GM08714 (cell line): Measurements from ENCODE around the gene QKI.
"Not testable (repeated sequence)": the region's sequence is repeated elsewhere in the genome, so short reads cannot be mapped to it uniquely, and the experiment has no call there.

Experiments used
- H3K4me3 ChIP-seq: fragments of 200-500 bp; sonication (Bioruptor generic); 2 replicates; pipeline ENCODE4 v1.5.1; 2014; ENCODE audit warnings: mild to moderate bottlenecking, low read length, inconsistent platforms
- ZNF274 ChIP-seq: IDR thresholded peaks from 2 replicates; pipeline ENCODE4 v1.6.1; 2012; ENCODE audit warnings: mild to moderate bottlenecking, low read depth, low read length

The QKI gene

DNA sequence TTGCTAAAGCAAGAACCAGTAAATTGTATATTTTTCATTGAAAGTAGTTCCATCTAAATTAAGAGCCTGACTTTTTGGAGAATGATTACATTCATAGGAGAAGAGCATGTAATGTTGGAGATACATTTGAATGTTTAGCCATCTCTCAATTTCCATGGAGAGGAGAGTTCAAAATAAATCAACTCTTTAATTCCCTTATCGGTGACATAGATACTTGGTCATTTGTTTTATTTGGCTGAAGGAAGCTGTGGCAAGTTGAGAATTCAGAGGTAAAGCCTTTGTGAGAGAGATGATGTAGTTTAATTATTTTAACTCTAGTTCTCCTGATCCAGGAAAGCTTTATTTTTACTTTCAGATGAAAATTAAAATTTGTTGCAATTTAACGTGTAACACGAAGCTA, 22.3 kb downstream of the QKI start:
- H3K4me3 ChIP-seq: no peak overlapping the region
- TF ChIP-seq ZNF274: no peak

DNA sequence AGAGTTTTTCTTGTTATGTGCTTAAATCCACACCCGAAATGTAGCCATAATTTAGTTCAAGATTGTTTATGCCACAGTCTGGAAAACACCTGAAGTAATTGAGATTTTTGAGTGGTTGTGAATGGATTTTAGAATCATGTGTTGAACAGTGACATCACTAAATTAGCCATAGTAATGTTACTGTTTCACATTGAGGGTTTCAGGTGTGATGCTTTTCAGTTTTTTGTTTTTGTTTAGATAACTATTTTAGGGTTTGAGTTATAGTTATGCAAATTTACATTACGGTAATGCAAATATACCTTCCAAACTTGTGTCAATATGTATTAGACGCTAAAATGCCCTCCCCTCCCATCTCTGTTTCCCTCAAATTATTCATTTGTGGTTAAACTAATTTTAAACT, 22.9 kb downstream of the QKI start:
- TF ChIP-seq ZNF274: no peak
- no peak overlapping the region for H3K4me3 ChIP-seq

DNA sequence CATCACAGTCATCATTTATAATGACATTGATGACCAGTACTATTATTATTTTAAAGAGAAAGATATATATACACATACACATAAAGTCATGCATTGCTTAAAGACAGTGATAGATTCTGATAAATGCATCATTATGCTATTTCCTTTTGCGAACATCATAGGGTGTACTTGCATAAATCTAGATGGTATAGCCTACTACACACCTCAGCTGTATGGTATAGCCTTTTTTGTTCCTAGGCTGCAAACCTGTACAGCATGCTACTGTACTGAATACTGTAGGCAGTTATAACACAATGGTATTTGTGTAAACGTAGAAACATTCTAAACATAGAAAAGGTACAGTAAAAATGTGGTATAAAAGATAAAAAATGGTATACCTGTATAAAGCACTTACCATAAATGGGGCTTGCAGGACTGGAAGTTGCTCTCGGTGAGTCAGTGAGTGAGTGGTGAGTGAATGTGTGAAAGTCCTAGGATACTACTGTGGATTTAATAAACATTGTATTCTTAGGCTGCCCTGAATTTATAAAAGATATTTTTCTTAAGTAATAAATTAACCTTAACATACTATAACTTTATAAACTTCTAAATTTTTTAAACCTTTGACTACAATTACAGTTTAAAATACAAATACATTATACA, 23.9 kb downstream of the QKI start:
- TF ChIP-seq ZNF274: no peak
- H3K4me3 ChIP-seq: no peak overlapping the region

DNA sequence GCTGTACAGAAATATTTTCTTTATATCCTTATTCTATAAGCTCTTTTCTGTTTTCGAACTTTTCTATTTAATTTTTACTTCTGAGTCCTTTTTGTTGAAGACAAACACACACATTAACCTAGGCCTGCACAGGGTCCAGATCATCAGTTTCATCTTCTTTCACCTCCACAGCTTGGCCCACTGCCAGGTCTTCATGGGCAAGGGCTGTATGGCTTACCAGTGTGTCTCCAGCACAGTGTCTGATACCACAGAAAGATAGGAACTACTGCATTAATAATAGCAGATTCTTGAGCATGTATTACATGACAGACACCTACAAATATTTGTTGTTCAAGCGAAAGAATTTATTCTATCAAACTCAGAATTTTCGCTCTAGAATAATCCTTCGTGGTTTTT, 24.4 kb downstream of the QKI start:
- TF ChIP-seq ZNF274: no peak
- no peak overlapping the region for H3K4me3 ChIP-seq

DNA sequence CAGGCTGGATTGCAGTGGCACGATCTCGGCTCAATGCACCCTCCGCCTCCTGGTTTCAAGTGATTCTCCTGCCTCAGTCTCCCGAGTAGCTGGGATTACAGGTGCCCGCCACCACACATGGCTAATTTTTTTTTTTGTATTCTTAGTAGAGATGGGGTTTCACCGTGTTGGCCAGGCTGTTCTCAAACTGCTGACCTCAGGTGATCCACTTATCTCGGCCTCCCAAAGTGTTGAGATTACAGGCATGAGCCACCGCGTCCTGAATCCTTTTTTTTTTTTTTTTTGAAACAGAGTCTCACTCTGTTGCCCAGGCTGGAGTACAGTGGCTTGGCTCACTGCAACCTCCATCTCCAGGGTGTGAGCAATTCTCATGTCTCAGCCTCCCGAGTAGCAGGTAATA, 24.9 kb downstream of the QKI start:
- not testable (repeated sequence) for H3K4me3 ChIP-seq

DNA sequence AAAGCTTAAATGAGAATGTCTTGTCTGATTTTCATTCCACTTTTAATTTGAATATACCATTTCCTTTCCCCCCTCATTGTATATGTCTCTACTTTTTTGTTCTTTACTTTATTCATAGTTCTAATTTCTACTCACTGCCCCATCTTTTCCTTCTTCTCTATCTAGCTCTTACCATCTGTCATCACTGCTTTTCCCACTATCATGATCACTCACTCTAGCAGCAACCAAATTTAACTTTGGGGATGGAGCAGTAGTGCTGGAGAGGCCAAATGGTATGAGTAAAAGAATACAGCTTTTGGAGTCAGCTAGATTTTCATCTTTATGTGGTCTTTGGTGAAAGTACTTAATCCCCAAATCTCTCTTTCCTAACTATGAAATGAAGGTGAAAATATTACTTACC, 25.5 kb downstream of the QKI start:
- H3K4me3 ChIP-seq: no peak overlapping the region
- TF ChIP-seq ZNF274: no peak

DNA sequence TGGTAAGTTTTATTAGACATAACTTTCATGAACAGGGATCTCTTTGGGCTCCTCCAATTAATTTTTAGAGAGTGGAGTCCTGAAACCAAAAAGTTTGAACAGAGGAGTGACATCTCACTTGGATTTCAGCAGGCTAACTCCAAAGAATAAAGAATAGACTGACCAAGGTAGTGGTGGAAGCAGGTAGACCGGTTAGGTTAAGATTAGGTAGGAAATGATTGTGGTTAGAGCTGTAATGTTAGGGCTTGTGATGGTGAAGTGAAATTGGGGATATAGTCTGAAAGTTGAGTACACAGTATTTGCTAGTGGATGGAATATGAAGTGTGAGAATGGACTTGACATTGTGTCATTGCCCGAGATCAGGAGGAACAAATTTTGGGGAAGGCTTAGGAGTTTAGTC, 27.8 kb downstream of the QKI start:
- TF ChIP-seq ZNF274: no peak
- H3K4me3 ChIP-seq: no peak overlapping the region

DNA sequence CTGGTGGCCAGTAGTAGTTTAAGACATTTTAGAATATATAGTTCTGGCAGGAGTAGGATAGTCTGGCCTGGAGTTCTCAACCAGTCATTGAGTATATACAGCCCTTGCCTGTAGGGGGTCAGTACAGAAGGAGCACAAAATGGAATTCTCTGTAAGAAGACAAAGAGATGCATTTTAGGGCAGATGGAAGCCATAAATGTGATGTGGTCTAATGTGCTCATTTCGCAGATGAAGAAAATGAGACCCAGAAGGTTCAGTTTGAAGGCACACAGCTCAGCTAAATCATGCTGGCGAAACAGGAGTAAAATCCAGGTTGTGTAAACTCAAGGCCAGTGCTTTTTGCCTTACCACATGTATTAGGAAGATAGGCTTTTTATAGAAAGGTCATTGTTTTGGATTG, 29.6 kb downstream of the QKI start:
- no peak overlapping the region for H3K4me3 ChIP-seq
- TF ChIP-seq ZNF274: no peak

DNA sequence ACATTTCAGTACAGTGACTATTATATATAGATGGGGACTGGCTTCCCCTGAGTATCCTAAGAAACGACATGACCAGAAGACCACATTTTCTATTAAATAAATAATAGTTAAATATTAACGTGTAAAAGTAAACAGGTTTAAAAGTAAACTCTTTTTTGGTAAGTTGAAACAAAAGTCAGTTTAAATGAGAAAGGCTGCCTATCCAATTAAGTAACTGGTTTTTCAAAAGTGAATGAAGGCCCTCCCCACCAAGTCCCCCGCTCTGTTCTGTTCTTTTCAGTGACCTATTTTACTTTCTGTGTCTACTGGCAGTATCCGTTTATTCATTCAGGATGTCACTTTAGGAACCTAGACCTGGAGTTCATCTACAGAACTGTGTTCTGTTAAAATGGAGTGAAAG, 32.0 kb downstream of the QKI start:
- no peak for TF ChIP-seq ZNF274
- no peak overlapping the region for H3K4me3 ChIP-seq

DNA sequence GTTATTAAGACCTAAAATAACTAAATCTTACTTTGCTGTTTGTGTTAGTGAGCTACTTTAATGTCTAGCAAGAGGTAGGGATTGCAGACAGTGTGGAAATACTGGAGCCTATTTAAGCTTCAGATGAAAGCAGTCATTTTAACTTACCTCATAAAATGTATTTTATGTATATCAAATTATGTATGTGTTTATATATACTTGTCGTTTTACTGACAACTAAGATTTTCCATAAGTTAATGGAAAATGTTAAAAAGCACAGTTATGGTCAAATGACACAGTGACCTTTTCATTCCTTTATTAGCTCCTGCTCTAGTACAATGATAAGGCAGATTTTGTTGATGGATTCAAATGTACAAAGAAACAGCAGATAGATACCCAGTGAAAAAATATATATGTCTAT, 34.6 kb downstream of the QKI start:
- no peak for TF ChIP-seq ZNF274
- no peak overlapping the region for H3K4me3 ChIP-seq

DNA sequence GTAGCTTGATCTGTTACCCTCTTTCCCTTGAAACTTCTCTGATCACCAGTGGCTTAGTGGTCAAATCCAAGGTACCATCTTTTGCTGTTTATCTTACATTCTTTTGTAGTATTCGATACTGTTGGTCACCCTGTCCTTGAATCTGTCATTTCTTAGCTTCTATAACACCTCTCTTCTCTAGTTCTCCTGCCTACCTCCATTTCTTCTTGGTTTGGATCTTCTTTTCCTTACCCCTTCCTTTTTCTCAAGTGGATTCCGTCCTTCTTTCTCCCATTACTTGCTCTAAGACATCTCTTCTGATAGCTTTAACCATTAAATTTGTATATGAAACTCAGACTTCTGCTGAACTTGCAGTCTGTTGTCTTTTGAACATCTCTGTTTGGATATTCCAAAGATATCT, 39.9 kb downstream of the QKI start:
- H3K4me3 ChIP-seq: no peak overlapping the region
- TF ChIP-seq ZNF274: no peak

DNA sequence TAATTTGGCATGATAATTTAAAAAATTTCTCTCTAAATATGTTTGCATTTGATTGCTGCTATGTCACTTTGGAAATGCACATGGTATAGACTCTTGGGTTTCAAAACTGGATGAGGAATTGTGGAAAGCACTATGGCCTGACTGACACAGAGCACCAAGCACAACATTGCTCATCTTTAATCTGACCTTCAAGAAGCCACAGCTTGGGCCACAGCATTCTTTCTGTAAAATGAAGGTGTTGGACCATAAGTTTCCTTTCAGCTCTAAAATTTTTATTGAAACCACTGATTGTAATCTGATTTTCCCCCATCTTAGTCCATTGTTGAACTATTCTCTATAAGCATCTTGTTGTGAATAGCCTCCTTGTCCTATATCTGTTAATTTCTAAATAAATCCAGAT, 41.0 kb downstream of the QKI start:
- TF ChIP-seq ZNF274: no peak
- H3K4me3 ChIP-seq: no peak overlapping the region

DNA sequence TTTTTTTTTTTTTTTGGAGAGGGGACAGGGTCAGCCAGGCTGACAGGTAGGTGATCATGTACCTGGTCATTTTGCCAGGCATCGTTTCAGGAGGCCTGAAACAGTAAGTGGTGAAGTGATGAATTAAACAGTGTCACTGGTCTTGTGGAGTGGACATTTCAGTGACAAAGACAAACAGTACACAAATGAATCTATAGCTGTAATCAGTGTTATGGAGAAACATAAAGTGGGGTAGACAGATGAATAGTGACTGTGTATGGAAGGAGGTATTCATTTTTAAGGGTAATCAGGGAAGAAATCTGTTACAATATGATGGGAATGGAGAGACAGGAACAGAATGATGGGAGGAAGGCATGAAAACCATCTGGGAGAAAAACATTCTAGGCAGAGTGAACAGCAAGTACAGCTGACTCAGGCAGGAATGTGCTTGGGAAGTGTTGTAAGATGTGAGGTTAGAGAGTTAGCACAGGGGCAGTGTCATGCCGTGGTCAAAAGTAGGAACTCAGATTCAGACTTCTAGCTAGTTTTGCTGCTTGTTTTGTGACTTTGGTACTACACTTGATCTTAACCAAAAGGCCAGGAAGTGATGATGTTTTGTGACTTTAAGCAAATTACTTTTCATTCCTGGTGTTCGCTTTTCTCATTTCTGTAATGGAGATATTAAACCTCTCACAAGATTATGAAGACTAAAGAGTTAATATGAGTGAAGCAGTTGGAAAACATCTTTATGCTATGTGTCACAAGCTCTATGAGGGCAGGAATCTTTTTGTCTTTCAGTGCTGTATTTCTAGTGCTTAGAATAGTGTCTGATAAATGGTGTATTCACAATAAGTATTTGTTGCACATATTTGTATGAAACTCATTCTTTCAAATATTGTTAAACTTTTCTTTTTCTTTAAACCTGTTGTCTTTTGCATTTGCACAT, 43.4 kb downstream of the QKI start:
- no peak overlapping the region for H3K4me3 ChIP-seq
- TF ChIP-seq ZNF274: no peak

DNA sequence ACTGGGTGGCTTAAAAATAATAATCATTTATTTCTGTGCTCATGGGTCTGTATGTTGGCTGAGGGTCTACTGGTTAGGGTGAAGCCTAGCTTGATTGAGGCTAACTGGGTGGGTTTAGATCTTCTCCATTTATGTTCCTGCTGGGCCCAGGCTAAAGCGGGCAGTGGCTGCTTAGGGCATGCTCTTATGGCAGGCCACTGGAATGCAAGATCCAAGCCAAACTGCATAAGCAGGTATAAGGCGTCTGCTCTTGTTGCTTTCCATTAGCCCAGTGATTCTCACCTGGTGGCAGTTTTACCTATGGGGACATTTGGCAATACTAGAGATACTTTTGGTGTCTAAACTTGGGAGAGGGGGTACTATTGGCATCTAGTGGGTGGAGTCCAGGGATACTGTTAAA, 44.5 kb downstream of the QKI start:
- TF ChIP-seq ZNF274: no peak

DNA sequence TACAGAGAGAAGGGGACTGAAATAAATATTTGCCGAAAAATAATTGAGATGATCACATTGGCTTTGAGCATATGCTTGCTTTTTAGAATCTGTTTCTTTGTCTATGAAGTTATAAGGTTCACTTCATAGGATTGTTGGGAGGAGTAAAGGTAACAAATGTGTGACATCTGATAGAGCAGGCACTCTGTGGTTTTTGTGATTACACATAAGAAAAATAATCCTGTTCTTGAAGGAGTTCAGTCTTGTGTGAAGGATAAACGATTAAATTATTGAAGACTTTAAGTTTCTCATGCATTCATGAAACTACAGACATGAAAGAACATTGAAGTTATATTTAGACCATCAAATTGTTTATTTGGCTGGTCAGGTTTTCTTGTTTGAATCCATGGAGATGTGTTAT, 45.0 kb downstream of the QKI start:
- no peak for TF ChIP-seq ZNF274
- no peak overlapping the region for H3K4me3 ChIP-seq

More for the DNA sequence above, 44.5 kb downstream of the QKI start:
- H3K4me3 ChIP-seq: no peak overlapping the region
